K562 (cell line): Measurements from ENCODE around the gene AKT1S1. TPM values are rescaled to one million over a fixed set of nuclear protein-coding genes. Genes with fewer than 3 reads are reported as not detected.

Experiments used
- CHD4 ChIP-seq: fragments of 200-600 bp; sonication (generic); IDR thresholded peaks from 3 replicates; pipeline ENCODE4 v1.6.1; 2012; ENCODE audit warnings: low read depth, mild to moderate bottlenecking, mixed read lengths, low read length, inconsistent platforms; ENCODE audit not compliant: insufficient read depth, insufficient replicate concordance, poor library complexity, severe bottlenecking
- CTCFL ChIP-seq: IDR thresholded peaks from 2 replicates; pipeline ENCODE4 v1.6.1; 2011; ENCODE audit warnings: borderline replicate concordance, low read depth, mild to moderate bottlenecking, moderate library complexity, low read length; ENCODE audit not compliant: insufficient read depth, poor library complexity, severe bottlenecking
- DNMT1 ChIP-seq: fragments of 450-650 bp; IDR thresholded peaks from 2 replicates; pipeline ENCODE4 v1.6.1; 2016; ENCODE audit warnings: antibody characterized with exemption, mild to moderate bottlenecking
- HNRNPLL ChIP-seq: fragments of 200-400 bp; formaldehyde crosslinking; IDR thresholded peaks from 2 replicates; pipeline ENCODE4 v1.6.1; 2017; ENCODE audit warnings: low read length, low read depth, mild to moderate bottlenecking; ENCODE audit not compliant: poor library complexity, severe bottlenecking
- MTA3 ChIP-seq: fragments of 450-650 bp; formaldehyde crosslinking; IDR thresholded peaks from 2 replicates; pipeline ENCODE4 v1.6.1; 2017; ENCODE audit warnings: mild to moderate bottlenecking, borderline replicate concordance
- PRMT5 ChIP-seq: sonication (generic); formaldehyde crosslinking; IDR thresholded peaks from 2 replicates; pipeline ENCODE4 v1.5.0; 2020; ENCODE audit warnings: missing genetic modification reagents
- SNRNP70 ChIP-seq: fragments of 200-400 bp; formaldehyde crosslinking; optimal IDR thresholded peaks from 2 replicates; pipeline ENCODE3; 2017; ENCODE audit warnings: low read depth, low read length
- TAF9B ChIP-seq: fragments of 450-650 bp; IDR thresholded peaks from 2 replicates; pipeline ENCODE4 v1.6.1; 2018; ENCODE audit warnings: mild to moderate bottlenecking; ENCODE audit not compliant: partially characterized antibody
- TBP ChIP-seq: optimal IDR thresholded peaks from 2 replicates; pipeline ENCODE3; 2011; ENCODE audit warnings: low read depth, low read length, improper control_type of control experiment
- TCFL5 ChIP-seq: fragments of 250-450 bp; sonication (Bioruptor Pico); conservative IDR thresholded peaks from 2 replicates; pipeline ENCODE4 v1.6.1; 2021; ENCODE audit warnings: mild to moderate bottlenecking, moderate library complexity, matching md5 sums
- ZKSCAN1 ChIP-seq: fragments of 150-350 bp; IDR thresholded peaks from 2 replicates; pipeline ENCODE4 v1.6.1; 2016; ENCODE audit warnings: low read depth, low read length
- ZNF212 ChIP-seq: fragments of 450-650 bp; formaldehyde crosslinking; IDR thresholded peaks from 2 replicates; pipeline ENCODE4 v1.4.0; 2020; ENCODE audit warnings: mild to moderate bottlenecking
- ZNF277 ChIP-seq: fragments of 250-450 bp; sonication (Bioruptor Pico); IDR thresholded peaks from 2 replicates; pipeline ENCODE4 v1.8.0; 2022; ENCODE audit warnings: inconsistent platforms, mild to moderate bottlenecking, moderate library complexity, borderline replicate concordance
- polyA plus RNA-seq, 8 experiments: library from polyadenylated mRNA; depleted of rRNA in 4 of 8; stranded (reverse) in 5 of 8; unstranded in 3 of 8; fragments of >200 nt; fragmentation: Nextera tagmentation in 2 of 8; fragmentation: Illumina TruSeq in 1 of 8; extraction: Ambion mirVana in 2 of 8; extraction: Trizol in 1 of 8; gene quantifications; 2 replicates each; pipeline versions ENCODE4 v1.2.1 to v1.2.3, GENCODE V29; 2011 to 2014; ENCODE audit warnings: inconsistent platforms in 1 of 8, missing spikeins in 1 of 8
- total RNA-seq, 7 experiments: library from RNA; depleted of rRNA in 6 of 7; stranded (reverse); fragments of >200 nt in 6 of 7; fragmentation: Illumina TruSeq in 2 of 7; extraction: Trizol in 2 of 7; gene quantifications; 2 replicates each; pipeline versions ENCODE4 v1.2.1 to v1.2.3, GENCODE V29; 2011 to 2021; ENCODE audit warnings: low replicate concordance in 1 of 7
- TF ChIP-seq, protein P1 (sequence below): sonication (generic); formaldehyde crosslinking; IDR thresholded peaks from 2 replicates; pipeline ENCODE4 v1.8.1; 2023; ENCODE audit warnings: mild to moderate bottlenecking, missing genetic modification reagents
- TF ChIP-seq, protein P2 (sequence below): IDR thresholded peaks from 2 replicates; pipeline ENCODE4 v1.6.1; 2014; ENCODE audit warnings: antibody characterized with exemption

The AKT1S1 gene
- total and polyA plus RNA-seq, 9 of the 15 experiments (the other 6 are each of a cell fraction or from before 2014, with no cell fraction given): 1.2 to 50.3 (median 17.1) TPM

DNA sequence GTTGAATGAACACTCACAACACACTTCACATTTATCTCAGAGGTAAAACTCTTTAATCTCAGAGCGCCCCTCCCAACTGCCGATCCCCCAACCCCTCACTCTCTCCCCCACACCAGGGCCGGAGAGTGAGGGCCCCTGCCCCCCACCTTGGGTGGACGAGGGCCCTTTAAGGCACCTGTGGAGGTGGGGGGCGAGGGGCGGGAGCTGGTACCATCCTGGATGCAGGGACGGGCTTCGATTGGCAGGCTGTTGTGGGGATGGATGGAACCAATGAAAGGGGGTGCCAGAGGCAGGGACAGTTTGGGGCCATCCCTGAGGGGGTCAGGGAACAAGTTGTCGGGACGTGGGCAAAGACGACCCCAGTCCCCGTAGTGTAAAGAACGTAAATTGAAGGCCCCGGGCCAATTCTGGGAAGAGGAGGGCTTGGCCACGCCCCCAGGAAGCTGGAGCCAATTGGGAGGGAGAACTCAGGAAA lies 8.1 kb downstream of the AKT1S1 start (continued):
- TF ChIP-seq CHD4 (no peak), MTA3 (peak; percentile 12; the same call in 1 of the 2 replicates), ZNF277 (no peak), ZKSCAN1 (no peak), ZNF212 (no peak), PRMT5 (CRISPR knock-in tag) (no peak), TAF9B (no peak), HNRNPLL (no peak), SNRNP70 (no peak), CTCFL (no peak), DNMT1 (0 out of 2 replicates have a peak, but pooled peaks have one; percentile 31), TBP (no peak), TCFL5 (no peak)
- TF ChIP-seq, protein P1, sequence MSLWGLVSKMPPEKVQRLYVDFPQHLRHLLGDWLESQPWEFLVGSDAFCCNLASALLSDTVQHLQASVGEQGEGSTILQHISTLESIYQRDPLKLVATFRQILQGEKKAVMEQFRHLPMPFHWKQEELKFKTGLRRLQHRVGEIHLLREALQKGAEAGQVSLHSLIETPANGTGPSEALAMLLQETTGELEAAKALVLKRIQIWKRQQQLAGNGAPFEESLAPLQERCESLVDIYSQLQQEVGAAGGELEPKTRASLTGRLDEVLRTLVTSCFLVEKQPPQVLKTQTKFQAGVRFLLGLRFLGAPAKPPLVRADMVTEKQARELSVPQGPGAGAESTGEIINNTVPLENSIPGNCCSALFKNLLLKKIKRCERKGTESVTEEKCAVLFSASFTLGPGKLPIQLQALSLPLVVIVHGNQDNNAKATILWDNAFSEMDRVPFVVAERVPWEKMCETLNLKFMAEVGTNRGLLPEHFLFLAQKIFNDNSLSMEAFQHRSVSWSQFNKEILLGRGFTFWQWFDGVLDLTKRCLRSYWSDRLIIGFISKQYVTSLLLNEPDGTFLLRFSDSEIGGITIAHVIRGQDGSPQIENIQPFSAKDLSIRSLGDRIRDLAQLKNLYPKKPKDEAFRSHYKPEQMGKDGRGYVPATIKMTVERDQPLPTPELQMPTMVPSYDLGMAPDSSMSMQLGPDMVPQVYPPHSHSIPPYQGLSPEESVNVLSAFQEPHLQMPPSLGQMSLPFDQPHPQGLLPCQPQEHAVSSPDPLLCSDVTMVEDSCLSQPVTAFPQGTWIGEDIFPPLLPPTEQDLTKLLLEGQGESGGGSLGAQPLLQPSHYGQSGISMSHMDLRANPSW (CRISPR knock-in tag): no peak
- TF ChIP-seq, protein P2, sequence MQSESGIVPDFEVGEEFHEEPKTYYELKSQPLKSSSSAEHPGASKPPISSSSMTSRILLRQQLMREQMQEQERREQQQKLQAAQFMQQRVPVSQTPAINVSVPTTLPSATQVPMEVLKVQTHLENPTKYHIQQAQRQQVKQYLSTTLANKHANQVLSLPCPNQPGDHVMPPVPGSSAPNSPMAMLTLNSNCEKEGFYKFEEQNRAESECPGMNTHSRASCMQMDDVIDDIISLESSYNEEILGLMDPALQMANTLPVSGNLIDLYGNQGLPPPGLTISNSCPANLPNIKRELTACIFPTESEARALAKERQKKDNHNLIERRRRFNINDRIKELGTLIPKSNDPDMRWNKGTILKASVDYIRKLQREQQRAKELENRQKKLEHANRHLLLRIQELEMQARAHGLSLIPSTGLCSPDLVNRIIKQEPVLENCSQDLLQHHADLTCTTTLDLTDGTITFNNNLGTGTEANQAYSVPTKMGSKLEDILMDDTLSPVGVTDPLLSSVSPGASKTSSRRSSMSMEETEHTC: no peak
